HG02588 (cell line): ENCODE data around the gene TNP1.

Source experiments
- ATAC-seq: cut with Tn5 transposase; IDR thresholded peaks from one replicate; pipeline ENCODE4 v1.9.1; 2021; ENCODE audit warnings: mild to moderate bottlenecking, moderate library complexity; ENCODE audit not compliant: unreplicated experiment

TNP1 gene

DNA sequence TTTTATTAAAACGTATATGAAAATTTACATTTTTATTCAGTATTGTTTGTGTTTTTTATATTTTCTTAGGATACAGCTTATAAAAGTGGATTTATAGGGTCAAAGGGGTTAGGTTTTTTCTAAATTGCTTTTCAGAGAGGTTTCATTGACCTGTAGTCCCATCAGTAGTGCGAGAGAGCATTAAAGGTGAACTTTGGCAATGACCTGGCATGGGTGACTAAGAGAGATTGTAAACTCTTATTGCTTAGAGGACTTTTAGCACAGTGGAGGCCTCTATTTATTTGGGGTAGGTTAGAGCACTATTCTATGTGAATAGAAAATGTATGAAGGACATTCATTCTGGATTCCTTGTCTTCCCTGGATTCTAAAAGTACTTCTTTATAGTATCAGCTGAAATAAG, 16.0 kb upstream of the TNP1 start:
- no peak for ATAC-seq

DNA sequence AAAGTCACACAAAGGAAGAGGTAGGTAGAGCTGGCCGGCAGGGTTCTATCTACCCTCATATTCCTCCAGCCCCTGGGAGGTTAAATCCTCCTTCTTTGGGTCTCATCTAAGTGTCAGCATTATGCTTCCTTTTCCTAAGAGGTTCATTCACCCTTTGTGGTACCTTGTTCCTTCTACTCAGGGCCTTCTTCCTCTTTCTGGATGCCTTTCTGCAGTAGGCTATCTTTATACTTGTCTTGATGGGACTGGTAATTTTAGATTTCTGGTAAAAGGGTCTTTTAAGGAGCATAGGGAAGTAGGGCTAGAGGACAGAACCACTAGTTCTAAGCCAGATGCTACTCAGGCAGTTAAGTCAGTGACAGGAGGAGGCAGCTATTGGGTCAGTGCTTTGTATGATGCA, 13.7 kb upstream of the TNP1 start:
- no peak for ATAC-seq

- ATAC-seq, result no peak
These were observed 12.8 kb upstream of the TNP1 start for GRCh38 chr2:216872624-216873023.

DNA sequence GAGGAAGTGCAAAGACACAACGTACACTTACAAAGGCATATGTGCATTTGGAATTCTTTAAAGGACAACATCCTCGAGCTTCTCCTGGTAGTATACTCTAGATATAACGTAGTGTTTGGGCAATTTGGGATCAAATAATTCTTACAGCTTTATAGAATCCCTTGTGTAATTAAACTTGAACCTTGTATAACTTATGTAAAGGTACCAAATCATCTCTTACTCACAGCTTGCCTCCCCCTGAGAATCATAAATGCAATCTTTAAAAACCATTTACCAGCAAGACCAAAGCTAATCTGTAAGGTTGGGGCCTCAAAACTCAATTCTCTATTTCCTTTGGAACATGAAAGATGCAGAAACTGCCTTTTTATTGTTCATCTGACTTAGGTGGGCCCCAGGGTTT, 12.2 kb upstream of the TNP1 start:
- ATAC-seq, result no peak

DNA sequence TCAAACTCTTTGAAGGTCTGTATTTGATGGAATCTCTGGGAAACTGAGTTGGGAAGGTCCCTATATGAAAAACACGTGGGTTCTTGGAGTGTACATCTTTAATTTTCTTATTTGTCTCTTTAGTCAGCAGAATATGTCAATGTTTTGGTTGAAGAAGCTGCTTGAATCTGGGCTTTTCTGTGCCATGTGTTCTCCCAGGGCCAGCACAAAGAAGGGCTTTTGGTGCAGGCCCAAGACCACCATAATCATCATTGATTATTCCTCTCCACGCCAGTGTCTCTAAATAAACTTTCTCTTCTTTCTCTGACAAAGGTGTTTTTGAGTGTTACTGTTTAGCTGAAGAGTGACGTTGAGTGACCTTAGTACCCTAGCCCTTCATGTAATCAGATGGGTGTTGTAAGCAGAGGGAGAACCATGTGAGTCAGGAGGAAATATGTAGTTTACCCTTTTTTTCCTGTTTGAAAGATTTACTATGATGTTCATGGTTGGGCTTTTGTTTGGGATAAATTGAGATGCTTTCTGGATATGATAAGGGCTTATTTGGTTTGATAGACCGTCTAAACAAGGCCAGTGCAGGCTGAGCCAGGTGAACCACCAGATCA, 11.6 kb upstream of the TNP1 start:
- no peak for ATAC-seq

- no peak for ATAC-seq
These were observed 10.9 kb upstream of the TNP1 start for GRCh38 chr2:216870508-216871332.

- no peak for ATAC-seq
These were observed 6.7 kb upstream of the TNP1 start for GRCh38 chr2:216866515-216867095.

- no peak for ATAC-seq
These were observed 5.8 kb upstream of the TNP1 start for GRCh38 chr2:216865658-216866057.

DNA sequence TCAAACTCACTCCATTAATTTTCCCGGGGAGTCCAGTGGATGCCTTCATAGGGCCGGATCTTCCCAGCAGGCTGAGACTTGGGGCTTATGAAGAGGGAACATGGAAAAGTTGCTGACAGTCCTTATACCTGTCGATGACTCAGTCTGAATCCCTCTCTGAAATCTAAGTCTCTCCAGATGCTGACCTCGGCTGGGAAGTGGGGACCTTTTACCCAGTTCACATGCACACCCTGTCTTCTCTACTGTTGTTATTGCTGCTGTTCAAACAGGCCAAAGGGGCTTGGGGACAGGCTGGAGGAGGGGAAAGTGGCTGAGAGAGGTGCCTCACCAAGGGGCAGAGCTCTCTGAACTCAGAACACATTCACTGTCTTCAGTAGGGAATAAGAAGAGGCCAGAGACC, 4.1 kb upstream of the TNP1 start:
- ATAC-seq, result no peak

DNA sequence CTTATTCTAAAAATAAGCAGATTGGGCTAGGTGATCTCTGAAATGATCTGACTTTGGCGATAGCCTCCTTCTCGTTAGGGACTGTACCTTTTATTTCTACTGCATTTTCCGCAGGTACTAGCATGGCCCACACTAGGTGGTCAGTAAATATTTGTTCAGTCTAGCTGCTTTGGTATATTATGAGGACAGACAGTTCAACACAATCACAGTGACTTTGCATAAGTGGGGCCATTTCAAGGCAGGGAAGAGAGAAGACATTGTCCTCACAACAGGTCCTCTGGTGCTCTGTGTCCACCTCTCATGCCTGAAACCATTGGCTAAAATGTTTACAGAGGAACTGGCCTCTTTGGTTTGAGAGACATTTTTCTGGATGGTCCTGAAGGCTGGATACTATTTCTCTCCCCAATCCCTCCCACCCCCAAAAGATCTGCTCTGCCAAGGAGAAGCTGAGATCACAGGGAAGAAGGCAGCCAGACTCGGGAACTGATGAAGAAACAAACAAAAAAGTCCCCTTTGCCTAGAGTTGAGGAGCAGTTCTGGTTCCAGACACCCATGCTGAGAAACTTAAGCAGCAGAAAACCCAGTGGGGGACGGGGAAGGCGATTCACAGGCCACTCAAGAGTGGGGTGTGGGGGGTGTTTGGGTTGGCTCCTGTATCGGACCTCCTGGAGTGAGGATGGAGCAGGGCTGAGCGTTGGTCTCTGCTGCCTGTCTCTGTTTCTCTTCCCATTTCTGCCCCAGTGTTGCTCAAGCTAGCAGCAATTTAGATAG, 2.9 kb upstream of the TNP1 start:
- ATAC-seq, result no peak

DNA sequence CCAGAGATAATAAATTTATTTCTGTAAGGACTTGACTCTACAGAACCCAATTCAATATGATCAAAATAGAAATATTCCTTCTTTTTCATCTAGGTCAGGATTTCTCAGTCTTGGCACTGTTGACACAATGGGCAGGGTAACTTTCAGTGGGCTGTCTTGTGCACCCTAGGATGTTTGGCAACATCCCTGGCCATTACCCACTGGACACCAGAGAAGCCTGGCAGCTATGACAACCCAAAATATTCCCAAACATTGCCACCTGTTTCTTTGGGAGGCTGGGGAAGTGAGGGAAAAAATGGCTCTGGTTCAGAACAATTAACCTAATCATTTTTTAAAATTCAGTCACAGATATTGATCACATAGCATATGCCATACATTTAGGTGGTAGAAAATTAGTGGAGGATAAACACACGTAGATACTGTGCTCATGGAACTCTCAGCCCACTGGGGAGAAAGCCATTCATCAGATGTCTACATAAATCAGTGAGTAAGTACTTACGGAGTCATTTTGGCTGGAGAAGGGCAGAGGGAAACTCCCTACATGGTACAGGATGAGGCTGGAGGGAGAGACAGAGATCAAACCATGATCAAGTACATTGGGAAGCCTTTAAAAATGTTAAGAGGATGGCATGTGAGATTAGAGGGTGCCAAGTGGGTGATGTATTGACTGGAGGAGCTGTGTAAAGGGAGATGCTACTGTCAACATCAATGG, 718 bp upstream of the TNP1 start:
- ATAC-seq, result no peak

DNA sequence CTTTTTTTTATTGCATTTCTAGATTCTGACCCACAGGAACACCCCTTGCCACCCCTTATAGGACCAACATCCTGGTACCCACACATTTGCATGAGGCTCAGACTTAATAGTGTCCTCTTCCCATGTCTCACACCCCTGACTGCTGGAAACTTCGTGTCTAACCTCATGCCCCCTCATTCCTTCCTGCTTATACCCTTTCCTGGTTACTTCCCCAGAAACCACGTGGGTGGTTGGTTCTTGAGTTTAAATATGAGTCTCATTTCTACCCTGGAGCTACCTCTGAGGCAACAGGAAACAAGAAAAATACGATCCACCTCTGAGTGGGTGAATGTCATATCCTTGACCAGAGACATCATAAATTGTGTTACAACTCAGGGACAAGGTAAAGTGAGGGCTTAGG, 1.6 kb downstream of the TNP1 start:
- ATAC-seq, result no peak

DNA sequence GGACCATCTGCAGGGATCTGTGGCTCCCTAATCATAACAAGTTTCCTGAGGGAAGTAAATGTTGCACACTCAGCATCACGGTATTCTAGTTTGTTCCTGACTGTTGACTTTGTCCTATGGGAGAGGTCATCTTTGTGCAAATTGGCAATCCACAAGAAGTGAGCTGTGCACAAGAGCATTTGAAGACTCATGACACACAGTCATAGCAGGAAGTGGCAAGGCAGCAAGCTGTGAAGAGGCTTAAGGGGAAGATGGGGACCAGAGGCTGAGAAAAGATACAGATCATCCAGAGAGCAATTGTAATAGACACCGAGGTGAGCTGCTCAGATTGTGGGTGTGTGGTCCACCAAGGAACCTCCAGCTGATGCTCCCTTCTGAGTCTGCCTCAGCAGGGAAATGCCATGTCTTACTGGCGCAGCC, 2.7 kb downstream of the TNP1 start:
- no peak for ATAC-seq

DNA sequence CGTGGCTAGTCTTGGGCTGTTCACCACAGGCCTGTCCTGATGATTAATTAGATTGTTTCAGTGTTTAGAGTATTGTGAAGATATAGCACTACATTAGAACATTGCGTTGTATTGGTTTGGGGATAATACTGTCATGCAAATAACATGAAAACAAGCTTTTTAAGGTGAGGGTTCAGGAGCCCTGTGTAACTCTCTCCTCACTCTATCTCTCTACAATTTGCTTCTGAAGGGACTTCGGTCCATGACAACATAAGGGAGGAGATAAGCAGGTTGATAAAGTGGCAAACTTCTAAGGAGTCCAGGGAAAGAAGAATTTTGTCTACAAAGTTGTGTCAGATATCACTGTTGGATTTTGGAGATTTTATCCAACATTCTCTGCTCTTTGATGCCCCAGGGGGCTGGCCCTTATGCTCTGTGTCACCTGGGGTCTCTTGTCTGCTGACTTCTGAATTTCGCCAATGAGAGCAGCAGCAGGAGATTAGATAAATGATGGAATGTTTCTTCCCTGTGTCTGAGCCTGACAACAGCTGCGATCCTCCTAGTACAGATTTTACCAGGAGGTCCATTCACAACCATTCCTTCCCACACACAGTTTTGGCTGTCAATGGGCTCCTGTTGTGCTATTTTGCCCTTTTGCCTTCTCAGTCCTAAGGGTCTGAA, 3.3 kb downstream of the TNP1 start:
- no peak for ATAC-seq

DNA sequence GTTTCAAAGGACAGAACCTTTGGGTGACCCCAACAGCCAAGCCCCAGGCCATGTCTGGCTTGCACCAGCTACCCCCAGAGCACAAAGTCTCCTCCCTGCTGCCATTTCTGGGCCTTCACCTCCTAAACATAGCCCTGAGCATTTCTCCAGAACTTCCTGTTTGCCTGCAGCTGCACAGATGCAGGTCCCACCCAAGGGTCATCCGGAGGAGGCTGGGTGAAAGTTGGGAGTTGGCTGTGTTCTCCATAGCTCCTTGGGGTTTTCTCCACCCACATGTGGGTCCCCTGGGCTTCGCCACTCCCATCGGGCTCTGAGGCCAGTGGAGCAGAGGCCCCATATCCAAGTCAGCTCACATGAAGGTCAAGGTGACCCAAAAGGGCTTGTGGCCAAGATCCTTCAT, 4.3 kb downstream of the TNP1 start:
- no peak for ATAC-seq

DNA sequence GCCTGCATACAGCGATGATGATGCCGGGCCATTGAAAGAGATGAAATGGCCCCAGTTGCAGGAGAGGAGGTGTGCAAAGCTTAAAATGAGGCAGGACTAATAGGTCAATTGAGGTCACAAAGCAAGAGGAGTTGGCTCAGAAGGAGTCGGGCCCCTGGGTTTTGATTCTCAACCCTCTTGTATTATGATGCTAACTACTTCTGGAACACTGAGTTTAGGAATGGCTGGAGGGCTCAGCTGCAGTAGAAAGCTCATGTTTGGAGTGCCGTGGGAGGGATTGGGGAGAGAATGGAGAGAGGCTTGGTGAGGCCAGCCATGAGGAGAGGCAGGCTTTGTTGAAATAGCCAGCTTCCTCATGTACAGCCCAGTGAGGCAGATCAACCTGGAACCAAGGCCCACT, 4.8 kb downstream of the TNP1 start:
- ATAC-seq, result no peak

- no peak for ATAC-seq
These were observed 8.3 kb downstream of the TNP1 start for GRCh38 chr2:216851486-216852090.

- no peak for ATAC-seq
These were observed 9.1 kb downstream of the TNP1 start for GRCh38 chr2:216850665-216851322.

DNA sequence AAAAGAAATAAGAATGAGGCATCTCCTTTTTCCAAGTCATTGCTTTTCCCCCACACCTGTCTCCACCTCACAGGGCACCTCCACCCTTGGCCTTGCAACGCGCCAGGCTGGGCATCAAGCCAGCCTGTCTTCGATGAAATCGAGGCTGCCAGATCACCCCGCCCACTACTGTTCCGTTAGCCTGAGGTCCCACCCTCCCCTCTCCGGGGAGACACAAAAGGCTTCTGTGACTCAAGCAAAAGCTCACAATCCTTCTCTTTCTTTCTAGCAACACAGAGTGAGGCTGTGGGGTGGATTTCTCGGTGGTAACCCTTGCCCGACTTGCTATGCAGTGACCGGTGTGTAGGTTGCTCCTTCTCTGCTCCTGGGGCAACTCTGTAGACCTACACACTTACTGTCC, 9.9 kb downstream of the TNP1 start:
- no peak for ATAC-seq

GRCh38 chr2:216845426-216845825, 14.4 kb downstream of the TNP1 start:
- no peak for ATAC-seq
